Neural cell (in vitro differentiated cells): ENCODE data around the gene CST9. TPM values are rescaled to one million over a fixed set of nuclear protein-coding genes. Genes with fewer than 3 reads are reported as not detected.

Experiments used
- H2AFZ ChIP-seq: fragments of 200-600, 300-800 bp; sonication (generic), shearing (Covaris generic); 2 replicates; pipeline ENCODE4 v1.6.0; 2014; ENCODE audit warnings: low read depth, mild to moderate bottlenecking, antibody characterized with exemption, low read length, moderate library complexity
- H3F3A ChIP-seq: fragments of 200-600 bp; shearing (Covaris generic); 2 replicates; pipeline ENCODE4 v1.6.1; 2016; ENCODE audit warnings: mild to moderate bottlenecking, moderate library complexity, mixed read lengths, antibody characterized with exemption, low read length; ENCODE audit not compliant: insufficient read depth, poor library complexity, severe bottlenecking
- H3K27ac ChIP-seq: fragments of 200-600, 300-800 bp; sonication (generic), shearing (Covaris generic); 2 replicates; pipeline ENCODE4 v1.5.1; 2014; ENCODE audit warnings: mild to moderate bottlenecking, low read length, moderate library complexity
- H3K27me3 ChIP-seq: fragments of 300-800, 200-600 bp; sonication (generic), shearing (Covaris generic); 2 replicates; pipeline ENCODE4 v1.6.0; 2014; ENCODE audit warnings: mild to moderate bottlenecking, low read depth, low read length, moderate library complexity; ENCODE audit not compliant: insufficient read depth
- H3K36me3 ChIP-seq: fragments of 300-800, 200-600 bp; sonication (generic), shearing (Covaris generic); 2 replicates; pipeline ENCODE4 v1.5.1; 2014; ENCODE audit warnings: mild to moderate bottlenecking, antibody characterized with exemption, low read length, moderate library complexity; ENCODE audit not compliant: insufficient read depth
- H3K4me2 ChIP-seq: fragments of 300-800, 200-600 bp; sonication (generic), shearing (Covaris generic); 2 replicates; pipeline ENCODE4 v1.6.0; 2014; ENCODE audit warnings: mild to moderate bottlenecking, low read length
- H3K4me3 ChIP-seq: fragments of 300-800, 200-600 bp; sonication (generic), shearing (Covaris generic); 2 replicates; pipeline ENCODE4 v1.5.1; 2014; ENCODE audit warnings: mild to moderate bottlenecking, low read length, moderate library complexity
- H3K79me2 ChIP-seq: fragments of 200-600 bp; shearing (Covaris generic); replicated peaks from 2 replicates; pipeline ENCODE4 v1.6.0; 2014; ENCODE audit warnings: mild to moderate bottlenecking, low read length, moderate library complexity; ENCODE audit not compliant: insufficient read depth
- H3K9ac ChIP-seq: fragments of 300-800, 200-600 bp; sonication (generic), shearing (Covaris generic); 2 replicates; pipeline ENCODE4 v1.6.1; 2016; ENCODE audit warnings: mild to moderate bottlenecking, low read length, mixed read lengths
- H3K9me2 ChIP-seq: fragments of 200-600 bp; shearing (Covaris generic); 2 replicates; pipeline ENCODE4 v1.6.1; 2016; ENCODE audit warnings: mild to moderate bottlenecking, low read length, mixed read lengths; ENCODE audit not compliant: insufficient read depth
- H3K9me3 ChIP-seq: fragments of 200-600, 300-800 bp; sonication (generic), shearing (Covaris generic); 2 replicates; pipeline ENCODE4 v1.6.1; 2016; ENCODE audit warnings: mild to moderate bottlenecking, mixed run types, low read length, moderate library complexity, mixed read lengths
- H4K20me1 ChIP-seq: fragments of 200-600 bp; shearing (Covaris generic); 2 replicates; pipeline ENCODE4 v1.6.1; 2016; ENCODE audit warnings: mild to moderate bottlenecking, mixed run types; ENCODE audit not compliant: insufficient read depth
- EP300 ChIP-seq: fragments of 450-650 bp; conservative IDR thresholded peaks from 2 replicates; pipeline ENCODE4 v1.6.1; 2014; ENCODE audit warnings: antibody characterized with exemption, mild to moderate bottlenecking, moderate library complexity; ENCODE audit not compliant: poor library complexity, severe bottlenecking
- EZH2 ChIP-seq: fragments of 200-600, 300-800 bp; shearing (Covaris generic), sonication (generic); IDR thresholded peaks from 2 replicates; pipeline ENCODE4 v1.6.1; 2014; ENCODE audit warnings: antibody characterized with exemption, low read length, borderline replicate concordance, mild to moderate bottlenecking; ENCODE audit not compliant: insufficient read depth, poor library complexity, severe bottlenecking
- MXI1 ChIP-seq: fragments of 450-650 bp; conservative IDR thresholded peaks from 2 replicates; pipeline ENCODE4 v1.6.1; 2014; ENCODE audit warnings: antibody characterized with exemption, mild to moderate bottlenecking; ENCODE audit not compliant: poor library complexity, severe bottlenecking
- POLR2AphosphoS5 ChIP-seq: IDR thresholded peaks from 2 replicates; pipeline ENCODE4 v1.6.1; 2012
- RAD21 ChIP-seq: fragments of 450-650 bp; conservative IDR thresholded peaks from 2 replicates; pipeline ENCODE4 v1.6.1; 2014; ENCODE audit warnings: antibody characterized with exemption, mild to moderate bottlenecking, moderate library complexity
- SMC3 ChIP-seq: fragments of 450-650 bp; conservative IDR thresholded peaks from 2 replicates; pipeline ENCODE4 v1.6.1; 2014; ENCODE audit warnings: antibody characterized with exemption, mild to moderate bottlenecking, moderate library complexity; ENCODE audit not compliant: poor library complexity
- TAF1 ChIP-seq: IDR thresholded peaks from 2 replicates; pipeline ENCODE4 v1.6.1; 2012; ENCODE audit warnings: low read depth
- polyA plus RNA-seq: library from polyadenylated mRNA; depleted of rRNA; stranded (reverse); fragments of >200 nt; gene quantifications from 2 replicates; pipeline ENCODE4 v1.2.3, GENCODE V29; 2014
- TF ChIP-seq, protein P1 (sequence below): IDR thresholded peaks from 2 replicates; pipeline ENCODE4 v1.6.1; 2012; ENCODE audit warnings: borderline replicate concordance
- TF ChIP-seq, protein P2 (sequence below): fragments of 450-650 bp; IDR thresholded peaks from 2 replicates; pipeline ENCODE4 v1.5.1; 2014; ENCODE audit warnings: antibody characterized with exemption, mild to moderate bottlenecking, moderate library complexity; ENCODE audit not compliant: poor library complexity, severe bottlenecking

The CST9 gene
- polyA plus RNA-seq, 1 donor from 2014 or later: not detected

DNA sequence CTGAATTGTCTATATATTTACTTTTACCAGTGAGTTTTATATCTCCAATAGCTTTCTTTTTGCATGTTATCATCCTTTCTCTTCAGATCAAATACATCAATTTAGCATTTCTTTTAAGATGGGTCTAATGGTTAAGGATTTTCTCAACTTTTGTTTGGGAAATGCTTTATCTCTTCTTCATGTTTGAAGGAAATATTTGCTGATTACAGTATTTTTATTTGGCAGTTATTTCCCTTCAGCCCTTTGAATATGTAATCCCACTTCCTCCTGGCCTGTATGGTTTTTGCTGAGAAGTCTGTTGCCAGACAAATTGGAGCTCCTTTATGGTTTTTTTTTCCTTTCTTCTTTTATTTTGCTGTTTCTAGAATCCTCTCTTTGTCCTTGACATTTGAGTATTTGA is 30.7 kb downstream of the CST9 start:
- Histone ChIP-seq H4K20me1 (no peaks in the 10 kb centered on the region), H3K4me2 (no peak overlapping the region), H3K79me2 (no peaks in the 10 kb centered on the region), H3K9ac (no peak overlapping the region), H3K27ac (no peak overlapping the region), H3K27me3 (no peaks in the 10 kb centered on the region), H3K9me3 (no peaks in the 10 kb centered on the region), H3K36me3 (no peaks in the 10 kb centered on the region), H2AFZ (no peak overlapping the region), H3K4me3 (no peak overlapping the region), H3K9me2 (no peaks in the 10 kb centered on the region), H3F3A (no peaks in the 10 kb centered on the region)
- TF ChIP-seq TAF1 (no peak), SMC3 (no peak), MXI1 (no peak)

DNA sequence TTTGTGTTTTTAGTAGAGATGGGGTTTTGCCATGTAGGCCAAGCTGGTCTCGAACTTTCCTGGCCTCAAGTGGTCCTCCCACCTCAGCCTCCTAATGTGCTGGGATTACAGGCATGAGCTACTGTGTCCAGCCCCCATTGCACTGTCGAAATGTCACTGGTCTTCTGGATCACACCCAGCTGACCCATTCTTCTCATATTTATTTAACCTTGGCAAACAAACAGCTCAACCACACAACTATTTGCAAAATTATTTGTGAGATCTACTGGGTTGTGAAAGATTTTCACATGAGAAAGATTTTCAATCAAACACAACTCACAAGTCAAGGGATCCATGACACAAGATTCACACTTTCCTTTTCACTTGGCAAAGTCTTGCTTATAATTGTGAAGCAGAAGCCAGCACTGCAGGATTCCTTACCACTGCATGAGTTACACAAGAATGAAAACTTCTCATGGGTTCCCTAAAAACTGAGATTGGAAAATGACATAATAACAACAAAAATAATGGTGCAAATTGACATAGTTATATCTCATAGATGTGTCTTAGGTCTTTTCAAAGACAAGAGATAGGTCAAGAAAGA is 35.4 kb downstream of the CST9 start:
- Histone ChIP-seq H3K27me3 (no peaks in the 10 kb centered on the region), H4K20me1 (no peaks in the 10 kb centered on the region), H3K9ac (no peak overlapping the region), H3K9me2 (no peaks in the 10 kb centered on the region), H3F3A (no peaks in the 10 kb centered on the region), H3K4me3 (no peak overlapping the region), H3K79me2 (no peaks in the 10 kb centered on the region), H3K27ac (no peak overlapping the region), H2AFZ (no peak overlapping the region), H3K36me3 (no peaks in the 10 kb centered on the region), H3K4me2 (no peak overlapping the region), H3K9me3 (no peaks in the 10 kb centered on the region)
- TF ChIP-seq, protein P1, sequence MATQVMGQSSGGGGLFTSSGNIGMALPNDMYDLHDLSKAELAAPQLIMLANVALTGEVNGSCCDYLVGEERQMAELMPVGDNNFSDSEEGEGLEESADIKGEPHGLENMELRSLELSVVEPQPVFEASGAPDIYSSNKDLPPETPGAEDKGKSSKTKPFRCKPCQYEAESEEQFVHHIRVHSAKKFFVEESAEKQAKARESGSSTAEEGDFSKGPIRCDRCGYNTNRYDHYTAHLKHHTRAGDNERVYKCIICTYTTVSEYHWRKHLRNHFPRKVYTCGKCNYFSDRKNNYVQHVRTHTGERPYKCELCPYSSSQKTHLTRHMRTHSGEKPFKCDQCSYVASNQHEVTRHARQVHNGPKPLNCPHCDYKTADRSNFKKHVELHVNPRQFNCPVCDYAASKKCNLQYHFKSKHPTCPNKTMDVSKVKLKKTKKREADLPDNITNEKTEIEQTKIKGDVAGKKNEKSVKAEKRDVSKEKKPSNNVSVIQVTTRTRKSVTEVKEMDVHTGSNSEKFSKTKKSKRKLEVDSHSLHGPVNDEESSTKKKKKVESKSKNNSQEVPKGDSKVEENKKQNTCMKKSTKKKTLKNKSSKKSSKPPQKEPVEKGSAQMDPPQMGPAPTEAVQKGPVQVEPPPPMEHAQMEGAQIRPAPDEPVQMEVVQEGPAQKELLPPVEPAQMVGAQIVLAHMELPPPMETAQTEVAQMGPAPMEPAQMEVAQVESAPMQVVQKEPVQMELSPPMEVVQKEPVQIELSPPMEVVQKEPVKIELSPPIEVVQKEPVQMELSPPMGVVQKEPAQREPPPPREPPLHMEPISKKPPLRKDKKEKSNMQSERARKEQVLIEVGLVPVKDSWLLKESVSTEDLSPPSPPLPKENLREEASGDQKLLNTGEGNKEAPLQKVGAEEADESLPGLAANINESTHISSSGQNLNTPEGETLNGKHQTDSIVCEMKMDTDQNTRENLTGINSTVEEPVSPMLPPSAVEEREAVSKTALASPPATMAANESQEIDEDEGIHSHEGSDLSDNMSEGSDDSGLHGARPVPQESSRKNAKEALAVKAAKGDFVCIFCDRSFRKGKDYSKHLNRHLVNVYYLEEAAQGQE: no peak
- TF ChIP-seq, protein P2, sequence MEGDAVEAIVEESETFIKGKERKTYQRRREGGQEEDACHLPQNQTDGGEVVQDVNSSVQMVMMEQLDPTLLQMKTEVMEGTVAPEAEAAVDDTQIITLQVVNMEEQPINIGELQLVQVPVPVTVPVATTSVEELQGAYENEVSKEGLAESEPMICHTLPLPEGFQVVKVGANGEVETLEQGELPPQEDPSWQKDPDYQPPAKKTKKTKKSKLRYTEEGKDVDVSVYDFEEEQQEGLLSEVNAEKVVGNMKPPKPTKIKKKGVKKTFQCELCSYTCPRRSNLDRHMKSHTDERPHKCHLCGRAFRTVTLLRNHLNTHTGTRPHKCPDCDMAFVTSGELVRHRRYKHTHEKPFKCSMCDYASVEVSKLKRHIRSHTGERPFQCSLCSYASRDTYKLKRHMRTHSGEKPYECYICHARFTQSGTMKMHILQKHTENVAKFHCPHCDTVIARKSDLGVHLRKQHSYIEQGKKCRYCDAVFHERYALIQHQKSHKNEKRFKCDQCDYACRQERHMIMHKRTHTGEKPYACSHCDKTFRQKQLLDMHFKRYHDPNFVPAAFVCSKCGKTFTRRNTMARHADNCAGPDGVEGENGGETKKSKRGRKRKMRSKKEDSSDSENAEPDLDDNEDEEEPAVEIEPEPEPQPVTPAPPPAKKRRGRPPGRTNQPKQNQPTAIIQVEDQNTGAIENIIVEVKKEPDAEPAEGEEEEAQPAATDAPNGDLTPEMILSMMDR: no peak
- TF ChIP-seq SMC3 (no peak), EZH2 (no peak), TAF1 (no peak), MXI1 (no peak), RAD21 (no peak), EP300 (no peak)

DNA sequence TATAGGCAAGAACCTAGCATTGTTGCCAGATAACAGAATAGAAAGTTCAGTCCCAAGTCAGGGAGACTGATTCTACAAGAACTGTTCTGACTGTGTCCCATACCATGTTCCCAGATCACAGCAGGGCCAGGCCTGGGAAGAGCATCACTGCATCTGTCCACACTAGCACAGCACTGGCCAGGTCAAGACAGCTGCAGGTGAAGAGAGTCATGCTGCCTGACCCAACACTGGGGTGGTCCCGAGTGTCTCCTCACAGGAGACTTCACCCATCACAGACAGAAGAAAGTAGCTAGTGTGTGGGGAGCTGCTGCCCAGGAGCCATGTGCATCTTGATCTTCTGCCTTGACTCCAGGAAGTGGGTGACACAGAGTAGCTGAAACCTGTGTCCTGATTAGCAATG is 36.1 kb downstream of the CST9 start:
- no peaks in the 10 kb centered on the region for H3F3A ChIP-seq
- H3K79me2 ChIP-seq: no peaks in the 10 kb centered on the region
- no peak overlapping the region for H2AFZ ChIP-seq
- no peaks in the 10 kb centered on the region for H3K9me2 ChIP-seq
- H3K9ac ChIP-seq: no peak overlapping the region
- H3K4me3 ChIP-seq: no peak overlapping the region
- H3K27ac ChIP-seq: no peak overlapping the region
- H4K20me1 ChIP-seq: no peaks in the 10 kb centered on the region
- no peaks in the 10 kb centered on the region for H3K9me3 ChIP-seq
- no peaks in the 10 kb centered on the region for H3K36me3 ChIP-seq
- H3K27me3 ChIP-seq: no peaks in the 10 kb centered on the region
- TF ChIP-seq MXI1 (no peak), RAD21 (no peak), EZH2 (no peak), POLR2AphosphoS5 (no peak), SMC3 (no peak), TAF1 (no peak), EP300 (no peak)
- TF ChIP-seq, protein P1: no peak
- TF ChIP-seq, protein P2: no peak
- no peak overlapping the region for H3K4me2 ChIP-seq
